ENCODE data around the gene GNB5. TPM values are rescaled to one million over a fixed set of nuclear protein-coding genes. Genes with fewer than 3 reads are reported as not detected.
"Not testable (repeated sequence)": the region's sequence is repeated elsewhere in the genome, so short reads cannot be mapped to it uniquely, and the experiment has no call there.

Gene GNB5
- total RNA-seq, 1 donor from 2014 or later = 12.7 TPM

- ATAC-seq (no peak), DNase-seq (ENCODE audit: low spot score) (no peak)
Measured at GRCh38 chr15:52171807-52172206, 19.4 kb downstream of the GNB5 start.

GRCh38 chr15:52171386-52171785, 19.8 kb downstream of the GNB5 start:
- no peak for DNase-seq (ENCODE audit: low spot score)
- no peak for ATAC-seq

GRCh38 chr15:52170199-52170598, 21.0 kb downstream of the GNB5 start:
- not testable (repeated sequence) for DNase-seq (ENCODE audit: low spot score); ATAC-seq

- not testable (repeated sequence) for ATAC-seq; DNase-seq (ENCODE audit: low spot score)
Measured at GRCh38 chr15:52165494-52166131, 25.6 kb downstream of the GNB5 start.

- DNase-seq (ENCODE audit: low spot score) (no peak), ATAC-seq (no peak)
Measured at GRCh38 chr15:52164631-52165265, 26.4 kb downstream of the GNB5 start.

- DNase-seq (ENCODE audit: low spot score) = no peak
- no peak for ATAC-seq
Measured at GRCh38 chr15:52163321-52164190, 27.6 kb downstream of the GNB5 start.

GRCh38 chr15:52162876-52163275, 28.3 kb downstream of the GNB5 start:
- DNase-seq (ENCODE audit: low spot score) (no peak), ATAC-seq (no peak)

GRCh38 chr15:52162260-52162659, 28.9 kb downstream of the GNB5 start:
- ATAC-seq (no peak), DNase-seq (ENCODE audit: low spot score) (no peak)

- DNase-seq (ENCODE audit: low spot score) = no peak
- no peak for ATAC-seq
Measured at GRCh38 chr15:52161406-52161966, 29.7 kb downstream of the GNB5 start.

- ATAC-seq (no peak), DNase-seq (ENCODE audit: low spot score) (no peak)
Measured at GRCh38 chr15:52159645-52160044, 31.5 kb downstream of the GNB5 start.

GRCh38 chr15:52158084-52158765, 33.0 kb downstream of the GNB5 start:
- DNase-seq (ENCODE audit: low spot score) = no peak

GRCh38 chr15:52155878-52156277, 35.3 kb downstream of the GNB5 start:
- no peak for ATAC-seq
- no peak for DNase-seq (ENCODE audit: low spot score)

More at GRCh38 chr15:52158084-52158765, 33.0 kb downstream of the GNB5 start:
- ATAC-seq = no peak

- ATAC-seq = peak; percentile 5
- no peak for DNase-seq (ENCODE audit: low spot score)
Measured at GRCh38 chr15:52154896-52155865, 36.0 kb downstream of the GNB5 start.

GRCh38 chr15:52153900-52154895, 37.0 kb downstream of the GNB5 start:
- ATAC-seq = no peak

GRCh38 chr15:52151353-52151752, 39.8 kb downstream of the GNB5 start:
- DNase-seq (ENCODE audit: low spot score) (no peak), ATAC-seq (peak; percentile 11)

More at GRCh38 chr15:52153900-52154895, 37.0 kb downstream of the GNB5 start:
- no peak for DNase-seq (ENCODE audit: low spot score)

GRCh38 chr15:52150871-52151270, 40.3 kb downstream of the GNB5 start:
- no peak for ATAC-seq
- DNase-seq (ENCODE audit: low spot score) = no peak

GRCh38 chr15:52150043-52150825, 41.0 kb downstream of the GNB5 start:
- ATAC-seq (no peak), DNase-seq (ENCODE audit: low spot score) (no peak)

GRCh38 chr15:52148403-52148802, 42.8 kb downstream of the GNB5 start:
- ATAC-seq = no peak
- DNase-seq (ENCODE audit: low spot score) = no peak
